Nephron (organoid): ENCODE results near the gene IFI16.
"Not testable (repeated sequence)": the region's sequence is repeated elsewhere in the genome, so short reads cannot be mapped to it uniquely, and the experiment has no call there.

Source experiments
- H3K27ac Mint-ChIP-seq, 3 experiments: 2 replicates each; pipeline ENCODE4 v1.8.0; 2020; ENCODE audit warnings: mixed read lengths in 3 of 3, mild to moderate bottlenecking in 2 of 3, moderate library complexity in 1 of 3
- H3K27me3 Mint-ChIP-seq: 2 replicates; pipeline ENCODE4 v1.8.0; 2021; ENCODE audit warnings: low read depth, mild to moderate bottlenecking, moderate library complexity, mixed read lengths
- H3K36me3 Mint-ChIP-seq: 2 replicates; pipeline ENCODE4 v1.8.0; 2020; ENCODE audit warnings: low read depth, mixed read lengths
- H3K4me1 Mint-ChIP-seq: 2 replicates; pipeline ENCODE4 v1.8.0; 2020; ENCODE audit warnings: mixed read lengths
- H3K4me3 Mint-ChIP-seq, 3 experiments: 2 replicates each; pipeline ENCODE4 v1.8.0; 2020; ENCODE audit warnings: mild to moderate bottlenecking in 3 of 3, mixed read lengths in 3 of 3, moderate library complexity in 2 of 3
- H3K9me3 Mint-ChIP-seq: 2 replicates; pipeline ENCODE4 v1.8.0; 2020; ENCODE audit warnings: mixed read lengths
- CTCF ChIP-seq, 3 experiments: fragments of 200-600 bp; sonication (generic); IDR thresholded peaks; one replicate each; pipeline ENCODE4 v1.5.0; 2021; ENCODE audit warnings: antibody characterized with exemption in 3 of 3; ENCODE audit not compliant: unreplicated experiment in 3 of 3

The IFI16 gene

DNA sequence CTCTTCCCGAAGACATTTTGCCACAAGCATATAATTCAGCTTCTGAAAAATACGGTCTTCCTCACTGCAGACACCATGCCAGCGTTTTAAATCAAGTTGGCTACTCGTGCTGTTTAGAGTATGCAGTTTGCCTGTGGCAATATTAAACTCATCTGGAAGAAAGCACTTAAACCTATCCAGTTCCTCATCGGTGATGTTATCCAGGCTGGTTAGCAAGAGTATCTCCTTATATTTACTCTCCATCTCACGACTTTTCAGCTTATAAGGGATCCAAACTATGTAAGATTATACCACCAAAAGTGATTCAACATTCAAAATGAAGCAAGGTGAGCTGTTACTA lies 9.7 kb upstream of the IFI16 start:
- peaks cover 16% of the 10 kb centered on the region for H3K4me1 Mint-ChIP-seq
- no peak for TF ChIP-seq CTCF (IDR thresholded peaks at IDR 0.05; ENCODE audit: unreplicated experiment in 3 of 3)
- H3K9me3 Mint-ChIP-seq, result no peaks in the 10 kb centered on the region
- H3K36me3 Mint-ChIP-seq, result no peaks in the 10 kb centered on the region
- peak overlapping the region; percentile 81 to 85 (median 83) for H3K4me3 Mint-ChIP-seq
- peak overlapping the region; percentile 98 to 99 (median 99) for H3K27ac Mint-ChIP-seq
- no peaks in the 10 kb centered on the region for H3K27me3 Mint-ChIP-seq

DNA sequence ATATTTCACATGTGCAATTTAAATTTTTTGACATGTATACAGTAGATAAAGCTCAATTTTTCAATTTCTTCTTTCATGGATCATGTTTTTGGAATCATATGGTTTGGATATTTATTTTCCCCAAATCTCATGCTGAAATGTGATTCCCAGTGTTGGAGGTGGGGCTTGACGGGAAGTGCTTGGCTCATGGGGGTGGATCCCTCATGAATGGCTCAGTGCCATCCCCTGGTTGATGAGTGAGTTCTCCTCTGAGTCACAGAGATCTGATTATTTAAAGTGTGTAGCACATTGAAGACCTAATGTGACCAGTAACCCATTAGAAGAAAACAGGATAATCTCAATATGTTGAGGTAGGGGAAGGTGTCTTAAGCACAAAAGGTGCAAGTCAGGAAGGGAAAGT lies 9.1 kb upstream of the IFI16 start:
- Mint-ChIP-seq H3K4me1 (peaks cover 21% of the 10 kb centered on the region), H3K4me3 (peak overlapping the region; percentile 81 to 85 (median 83)), H3K9me3 (no peaks in the 10 kb centered on the region), H3K36me3 (no peaks in the 10 kb centered on the region), H3K27ac (peak overlapping the region; percentile 98 to 99 (median 99)), H3K27me3 (no peaks in the 10 kb centered on the region)
- TF ChIP-seq CTCF (IDR thresholded peaks at IDR 0.05; ENCODE audit: unreplicated experiment in 3 of 3), result no peak

GRCh38 chr1:159005161-159005560 lies 4.5 kb upstream of the IFI16 start:
- TF ChIP-seq CTCF (IDR thresholded peaks at IDR 0.05; ENCODE audit: unreplicated experiment in 3 of 3), result no peak
- Mint-ChIP-seq H3K27ac (peak overlapping the region; percentile 84 to 86 (median 85)), H3K4me3 (no peak overlapping the region), H3K27me3 (no peaks in the 10 kb centered on the region), H3K4me1 (peaks cover 35% of the 10 kb centered on the region), H3K36me3 (no peaks in the 10 kb centered on the region), H3K9me3 (no peaks in the 10 kb centered on the region)

DNA sequence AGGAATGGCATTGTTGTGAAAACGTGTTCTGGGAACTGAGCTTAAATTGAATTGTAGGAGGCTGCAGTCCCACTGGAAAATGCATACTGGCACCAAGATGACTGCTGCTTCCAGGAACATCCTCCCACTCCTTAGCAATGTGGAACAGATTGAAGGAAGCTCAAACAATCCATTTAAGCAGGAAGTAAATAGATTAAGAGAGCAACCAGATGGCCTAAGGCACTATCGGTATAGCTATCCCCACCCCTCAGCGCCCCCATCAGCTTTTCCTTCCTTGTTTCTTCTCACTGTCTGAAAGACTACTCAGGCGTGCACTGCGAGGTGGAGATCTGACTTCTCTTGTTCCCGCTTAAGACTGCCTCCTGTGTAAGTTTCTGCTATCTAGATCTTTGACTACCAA lies 4.0 kb upstream of the IFI16 start:
- H3K4me1 Mint-ChIP-seq, result peaks cover 38% of the 10 kb centered on the region
- no peaks in the 10 kb centered on the region for H3K36me3 Mint-ChIP-seq
- H3K27ac Mint-ChIP-seq, result peak overlapping the region; percentile 84 to 86 (median 85)
- peak overlapping the region in 2 of 3 experiments; percentile 44 to 53 for H3K4me3 Mint-ChIP-seq
- H3K9me3 Mint-ChIP-seq, result no peaks in the 10 kb centered on the region
- no peaks in the 10 kb centered on the region for H3K27me3 Mint-ChIP-seq
- TF ChIP-seq CTCF (IDR thresholded peaks at IDR 0.05; ENCODE audit: unreplicated experiment in 3 of 3), result no peak

GRCh38 chr1:159006210-159006807 lies 3.4 kb upstream of the IFI16 start:
- Mint-ChIP-seq H3K4me1 (peaks cover 35% of the 10 kb centered on the region), H3K4me3 (peak overlapping the region in 2 of 3 experiments; percentile 44 to 53), H3K27ac (peak overlapping the region; percentile 84 to 86 (median 85))
- not testable (repeated sequence) for H3K36me3 Mint-ChIP-seq, H3K27me3 Mint-ChIP-seq, H3K9me3 Mint-ChIP-seq

GRCh38 chr1:159007726-159008125 lies 2.0 kb upstream of the IFI16 start:
- Mint-ChIP-seq H3K4me3 (no peak overlapping the region), H3K36me3 (peaks cover 4% of the 10 kb centered on the region), H3K4me1 (peaks cover 45% of the 10 kb centered on the region), H3K27me3 (no peaks in the 10 kb centered on the region), H3K9me3 (no peaks in the 10 kb centered on the region), H3K27ac (peak overlapping the region in 1 of 3 experiments; percentile 86)
- no peak for TF ChIP-seq CTCF (IDR thresholded peaks at IDR 0.05; ENCODE audit: unreplicated experiment in 3 of 3)
